ENCODE data around the gene CRIP1. TPM values are rescaled to one million over a fixed set of nuclear protein-coding genes. Genes with fewer than 3 reads are reported as not detected.

CRIP1 gene
- total RNA-seq, 4 donors from 2014 or later, result 33.8 to 239 (median 37.8) TPM

GRCh38 chr14:105503296-105503640 lies 16.6 kb downstream of the CRIP1 start:
- Histone ChIP-seq H3K4me3 (no peak overlapping the region), H3K36me3 (peaks cover 0 to 4% (median 0%) of the 10 kb centered on the region in 3 donors), H3K4me1 (no peaks in the 10 kb centered on the region), H3K9me3 (no peaks in the 10 kb centered on the region), H3K27me3 (no peaks in the 10 kb centered on the region), H3K27ac (no peak overlapping the region)
- TF ChIP-seq CTCF (IDR thresholded peaks at IDR 0.05) (no peak), POLR2A (IDR thresholded peaks at IDR 0.05) (no peak)
- DNase-seq, result no peak

- Histone ChIP-seq H3K27ac (no peak overlapping the region), H3K9me3 (no peaks in the 10 kb centered on the region), H3K4me1 (no peaks in the 10 kb centered on the region), H3K27me3 (no peaks in the 10 kb centered on the region), H3K4me3 (no peak overlapping the region), H3K36me3 (no peaks in the 10 kb centered on the region)
- TF ChIP-seq POLR2A (IDR thresholded peaks at IDR 0.05) (no peak), CTCF (IDR thresholded peaks at IDR 0.05) (no peak)
- DNase-seq, result no peak
These were observed 17.4 kb downstream of the CRIP1 start for GRCh38 chr14:105503935-105504692.

GRCh38 chr14:105505101-105505500 lies 18.4 kb downstream of the CRIP1 start:
- Histone ChIP-seq H3K27me3 (no peaks in the 10 kb centered on the region), H3K9me3 (no peaks in the 10 kb centered on the region), H3K4me3 (no peak overlapping the region), H3K27ac (no peak overlapping the region), H3K4me1 (no peaks in the 10 kb centered on the region), H3K36me3 (no peaks in the 10 kb centered on the region)
- no peak for DNase-seq
- TF ChIP-seq CTCF (IDR thresholded peaks at IDR 0.05), result no peak
- no peak for TF ChIP-seq POLR2A (IDR thresholded peaks at IDR 0.05)

- Histone ChIP-seq H3K27ac (no peak overlapping the region), H3K27me3 (no peaks in the 10 kb centered on the region), H3K4me3 (no peak overlapping the region), H3K4me1 (no peaks in the 10 kb centered on the region), H3K9me3 (no peaks in the 10 kb centered on the region), H3K36me3 (no peaks in the 10 kb centered on the region)
- DNase-seq, result no peak
- TF ChIP-seq POLR2A (IDR thresholded peaks at IDR 0.05), result no peak
- TF ChIP-seq CTCF (IDR thresholded peaks at IDR 0.05), result no peak
These were observed 20.6 kb downstream of the CRIP1 start for GRCh38 chr14:105507247-105507646.

- H3K9me3 ChIP-seq, result no peaks in the 10 kb centered on the region
- no peaks in the 10 kb centered on the region for H3K4me1 ChIP-seq
- no peak overlapping the region for H3K4me3 ChIP-seq
- H3K27ac ChIP-seq, result no peak overlapping the region
- DNase-seq, result no peak
- no peaks in the 10 kb centered on the region for H3K36me3 ChIP-seq
- H3K27me3 ChIP-seq, result no peaks in the 10 kb centered on the region
- TF ChIP-seq CTCF (IDR thresholded peaks at IDR 0.05) (no peak), POLR2A (IDR thresholded peaks at IDR 0.05) (no peak)
These were observed 21.4 kb downstream of the CRIP1 start for GRCh38 chr14:105508069-105508468.
